GM12873 (cell line): ENCODE measurements around the gene IFI27L1.

Experiments
- TF ChIP-seq, protein P1 (sequence below): IDR thresholded peaks from 2 replicates; pipeline ENCODE4 v1.5.1; 2012; ENCODE audit warnings: low read depth, mild to moderate bottlenecking, moderate library complexity, low read length, control low read depth; ENCODE audit not compliant: insufficient read depth; ENCODE audit errors: missing control alignments

IFI27L1 gene

DNA sequence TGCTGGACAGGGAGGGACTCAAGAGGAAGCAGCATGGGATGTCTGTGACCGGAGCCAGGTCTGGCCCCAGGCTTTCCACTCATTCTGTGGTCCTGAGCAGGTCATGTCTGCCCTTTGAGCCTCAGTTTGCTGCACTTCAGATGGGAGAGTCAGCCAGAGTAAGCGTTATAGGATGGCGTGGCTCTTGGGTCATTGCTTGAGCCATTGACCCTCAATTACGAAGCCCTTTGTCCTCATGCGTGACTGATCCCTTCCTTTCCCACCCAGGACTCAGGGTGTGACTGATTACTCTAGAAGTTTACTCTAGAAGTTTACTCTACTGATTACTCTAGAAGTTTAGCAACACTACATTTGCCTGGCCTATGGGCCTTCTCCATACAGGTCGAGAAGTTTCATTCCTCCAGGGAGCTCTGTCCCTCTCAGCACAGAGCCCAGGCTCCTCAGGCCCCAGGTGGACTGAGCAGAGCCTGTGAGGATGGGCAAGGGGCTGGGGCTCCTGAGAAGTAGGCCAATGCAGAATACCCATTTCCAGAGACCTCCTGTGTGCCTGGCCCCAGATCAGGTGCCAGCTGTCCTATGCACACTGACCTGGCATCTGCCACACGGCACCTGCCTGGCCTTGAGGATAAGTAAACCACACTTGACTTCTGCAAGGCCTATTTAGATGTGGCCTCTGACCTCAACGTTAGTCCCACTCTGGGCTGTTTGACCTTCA lies 21.8 kb downstream of the IFI27L1 start:
- TF ChIP-seq, protein P1, sequence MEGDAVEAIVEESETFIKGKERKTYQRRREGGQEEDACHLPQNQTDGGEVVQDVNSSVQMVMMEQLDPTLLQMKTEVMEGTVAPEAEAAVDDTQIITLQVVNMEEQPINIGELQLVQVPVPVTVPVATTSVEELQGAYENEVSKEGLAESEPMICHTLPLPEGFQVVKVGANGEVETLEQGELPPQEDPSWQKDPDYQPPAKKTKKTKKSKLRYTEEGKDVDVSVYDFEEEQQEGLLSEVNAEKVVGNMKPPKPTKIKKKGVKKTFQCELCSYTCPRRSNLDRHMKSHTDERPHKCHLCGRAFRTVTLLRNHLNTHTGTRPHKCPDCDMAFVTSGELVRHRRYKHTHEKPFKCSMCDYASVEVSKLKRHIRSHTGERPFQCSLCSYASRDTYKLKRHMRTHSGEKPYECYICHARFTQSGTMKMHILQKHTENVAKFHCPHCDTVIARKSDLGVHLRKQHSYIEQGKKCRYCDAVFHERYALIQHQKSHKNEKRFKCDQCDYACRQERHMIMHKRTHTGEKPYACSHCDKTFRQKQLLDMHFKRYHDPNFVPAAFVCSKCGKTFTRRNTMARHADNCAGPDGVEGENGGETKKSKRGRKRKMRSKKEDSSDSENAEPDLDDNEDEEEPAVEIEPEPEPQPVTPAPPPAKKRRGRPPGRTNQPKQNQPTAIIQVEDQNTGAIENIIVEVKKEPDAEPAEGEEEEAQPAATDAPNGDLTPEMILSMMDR = no peak

DNA sequence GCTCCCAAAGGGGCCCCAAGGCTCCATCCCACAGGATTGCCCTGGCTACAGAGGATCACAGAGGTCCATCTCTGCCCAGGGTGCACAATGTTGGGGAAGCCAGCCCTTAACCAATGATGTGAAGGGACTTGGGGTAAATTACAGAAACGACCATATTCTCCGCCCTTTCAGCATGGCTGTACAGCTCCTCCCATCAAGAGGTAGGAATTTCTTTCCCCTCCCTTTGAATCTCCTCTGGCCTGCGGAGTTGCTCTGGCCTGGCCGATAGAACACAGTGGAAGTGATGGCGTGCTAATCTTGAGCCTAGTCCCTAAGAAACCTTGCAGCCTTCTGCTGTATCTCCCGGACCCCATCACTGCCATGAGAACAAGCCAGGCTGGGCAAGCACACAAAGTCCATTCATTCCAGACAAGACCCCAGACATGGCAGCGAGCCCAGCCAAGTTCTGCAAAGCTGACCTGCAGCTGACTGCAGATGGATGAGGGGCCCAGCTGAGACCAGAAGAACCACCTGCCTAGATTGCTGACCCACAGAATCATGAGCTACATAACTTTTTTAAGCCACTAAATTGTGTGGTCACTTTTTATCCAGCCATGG lies 22.5 kb downstream of the IFI27L1 start:
- TF ChIP-seq, protein P1 = no peak

DNA sequence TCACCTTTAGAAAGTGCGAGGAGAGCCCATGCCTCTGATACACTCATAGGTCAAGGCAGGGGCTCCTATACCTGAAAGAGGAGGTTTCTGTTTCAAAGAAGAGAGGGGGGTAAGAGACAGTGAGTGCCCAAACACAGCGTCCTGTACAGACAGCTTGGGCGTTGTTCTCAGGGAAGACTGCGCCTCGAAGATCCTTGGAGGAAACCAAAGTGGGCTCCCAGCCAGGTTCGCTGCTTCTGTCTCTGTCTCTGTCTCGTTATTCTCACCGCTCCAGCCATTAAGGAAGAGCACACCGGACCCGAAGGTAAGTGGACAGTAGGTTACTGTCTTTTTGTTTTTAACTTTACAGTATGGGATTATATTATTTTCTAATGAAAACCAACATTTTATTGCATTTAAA lies 23.6 kb downstream of the IFI27L1 start:
- TF ChIP-seq, protein P1 = no peak

DNA sequence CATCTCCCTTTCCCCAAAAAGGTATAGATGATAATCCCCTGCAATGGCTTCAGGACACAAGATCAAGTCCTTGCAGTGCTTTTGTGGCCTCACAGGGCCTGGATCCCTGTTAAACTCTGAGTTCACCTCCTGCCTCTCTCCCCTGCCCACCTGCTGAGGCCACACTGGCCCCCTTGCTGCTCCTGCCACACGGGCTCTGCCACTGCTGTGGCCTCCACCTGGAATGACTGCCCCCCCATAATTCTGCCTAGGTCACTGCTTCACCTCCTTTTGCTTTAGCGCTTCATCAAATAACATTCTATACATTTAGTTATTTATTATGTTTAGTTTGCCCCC lies 28.8 kb downstream of the IFI27L1 start:
- TF ChIP-seq, protein P1 = no peak

DNA sequence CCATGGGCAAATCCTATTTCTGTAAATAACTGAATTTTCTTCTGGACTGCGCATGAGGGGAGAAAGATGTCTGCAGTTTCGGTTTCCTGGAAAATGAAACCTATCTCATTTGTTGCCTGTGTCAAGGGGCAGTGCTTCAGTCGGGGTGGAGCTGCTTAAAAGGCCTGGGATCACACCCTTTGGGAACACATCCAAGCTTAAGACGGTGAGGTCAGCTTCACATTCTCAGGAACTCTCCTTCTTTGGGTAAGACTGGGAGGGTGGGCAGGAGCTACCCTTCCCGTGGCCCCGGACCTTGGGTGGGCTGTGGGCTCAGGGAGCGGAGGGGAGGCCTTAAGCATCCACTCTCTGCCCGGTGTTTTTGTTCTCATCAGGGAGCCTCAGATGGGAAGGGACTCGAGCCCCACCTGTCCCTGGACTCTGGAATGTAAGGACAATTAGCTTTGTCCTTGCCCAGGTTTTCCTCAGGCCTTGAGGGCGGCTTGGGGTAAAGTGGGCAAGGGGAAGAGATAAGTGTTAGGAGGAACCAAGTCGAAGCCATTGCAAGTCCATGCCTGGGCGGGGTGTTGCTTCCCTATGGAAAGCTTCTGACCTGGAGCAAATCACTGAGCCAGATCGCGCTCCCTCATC lies 29.6 kb downstream of the IFI27L1 start, which contains the start of gene IFI27:
Gene IFI27, plus strand, starts transcription at position 185 of the 630 bp plus-strand sequence.
- TF ChIP-seq, protein P1 = no peak

DNA sequence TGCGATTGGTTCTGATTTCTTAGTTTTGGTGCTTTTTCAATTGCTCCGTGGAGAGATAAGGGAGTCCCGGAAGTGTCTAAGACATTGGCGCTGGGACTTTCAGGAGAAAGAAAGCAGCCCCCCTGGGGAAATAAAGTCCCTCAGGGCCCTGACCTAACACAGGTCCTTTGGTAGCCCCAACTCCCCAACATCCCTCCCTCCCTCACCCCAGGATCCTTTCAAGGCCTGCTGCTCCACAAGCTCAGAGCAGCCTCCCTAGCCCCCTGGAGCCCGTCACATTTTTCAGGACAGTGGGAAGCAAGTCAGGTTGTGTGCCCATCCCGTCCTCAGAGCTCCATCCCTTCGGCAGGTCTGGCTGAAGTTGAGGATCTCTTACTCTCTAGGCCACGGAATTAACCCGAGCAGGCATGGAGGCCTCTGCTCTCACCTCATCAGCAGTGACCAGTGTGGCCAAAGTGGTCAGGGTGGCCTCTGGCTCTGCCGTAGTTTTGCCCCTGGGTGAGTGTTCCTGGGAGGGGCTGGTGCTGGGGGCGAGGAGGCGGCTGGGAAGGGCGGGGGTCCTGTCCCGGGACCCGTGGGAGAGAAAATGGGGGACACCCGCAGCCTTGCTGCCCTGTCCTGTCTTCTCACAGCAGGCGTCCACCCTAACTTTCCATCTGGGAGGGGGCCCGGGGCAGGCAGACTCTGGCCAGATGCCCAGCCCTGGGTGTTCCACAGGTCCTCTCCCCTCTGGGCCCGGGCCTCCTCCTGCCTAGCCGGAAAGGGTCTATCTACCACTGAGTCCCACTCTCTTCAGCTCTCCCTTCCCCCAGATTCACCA lies 30.4 kb downstream of the IFI27L1 start:
- TF ChIP-seq, protein P1 = no peak
